Colonic mucosa (tissue), 4 donors: ENCODE results near the gene MMUT. TPM values are rescaled to one million over a fixed set of nuclear protein-coding genes. Genes with fewer than 3 reads are reported as not detected.
"Not testable (repeated sequence)": the region's sequence is repeated elsewhere in the genome, so short reads cannot be mapped to it uniquely, and the experiment has no call there.

ENCODE experiments used
- DNase-seq: peaks from one replicate; pipeline ENCODE4 v3.0.0-alpha.2; 2020
- H3K27ac ChIP-seq: fragments of 200-600 bp; one replicate; pipeline ENCODE4 v1.8.0; 2021
- H3K27me3 ChIP-seq: fragments of 200-600 bp; one replicate; pipeline ENCODE4 v1.8.0; 2021
- H3K36me3 ChIP-seq: fragments of 200-600 bp; one replicate; pipeline ENCODE4 v1.8.0; 2021
- H3K4me1 ChIP-seq: fragments of 200-600 bp; one replicate; pipeline ENCODE4 v1.8.0; 2021; ENCODE audit warnings: mild to moderate bottlenecking
- H3K4me3 ChIP-seq: fragments of 200-600 bp; one replicate; pipeline ENCODE4 v1.8.0; 2021
- H3K9ac ChIP-seq, 2 donors: one replicate each; pipeline ENCODE4 v1.7.0; 2013; ENCODE audit warnings: control low read depth in 2 of 2, low read depth in 2 of 2, low read length in 2 of 2
- H3K9me3 ChIP-seq: fragments of 200-600 bp; one replicate; pipeline ENCODE4 v1.8.0; 2021
- intact Hi-C: fragments of 100-400 bp; cut with DNase I; formaldehyde crosslinking; loops from one replicate; pipeline ENCODE4 v1.14.1; 2022
- total RNA-seq, 2 donors: library from RNA; stranded (reverse); fragmentation: NEBNext Ultra II Directional in 1 of 2; extraction: Animal tissue kit (Norgen Biotek cat#: 25700) in 1 of 2; gene quantifications; one replicate each; pipeline ENCODE4 v1.2.1, GENCODE V29; 2021
- TF ChIP-seq, protein P1 (sequence below): fragments of 200-600 bp; IDR thresholded peaks from one replicate; pipeline ENCODE4 v1.8.0; 2022; ENCODE audit warnings: antibody characterized with exemption, mild to moderate bottlenecking
- donor health status: healthy.
- donor health status: DM: no; HTN: no; CAD: no.
- donor health status: DM: no; HTN: no; CAD: no.

The MMUT gene
- total RNA-seq, 2 donors from 2014 or later, result 23.2 to 56.5 TPM

DNA sequence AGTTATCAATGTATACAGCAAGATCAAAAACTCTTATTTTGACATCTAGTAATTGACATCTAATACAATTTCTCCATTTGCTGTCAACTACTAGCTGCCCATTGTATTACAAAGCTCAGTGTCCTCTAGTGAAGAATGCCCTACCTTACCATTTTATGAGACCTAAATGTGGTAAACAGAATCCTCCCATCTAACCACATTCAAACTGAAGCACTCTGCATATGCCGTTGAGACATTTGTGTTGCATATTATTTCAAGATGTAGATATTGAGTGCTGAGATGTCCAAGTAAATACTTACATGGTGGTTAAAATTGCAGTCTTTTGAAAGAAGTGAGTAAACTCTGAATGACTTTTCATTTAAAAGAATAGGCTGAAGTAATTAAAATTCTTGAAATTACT, 36.1 kb upstream of the MMUT start:
- Histone ChIP-seq H3K36me3 (no peaks in the 10 kb centered on the region), H3K27me3 (no peaks in the 10 kb centered on the region), H3K4me1 (no peaks in the 10 kb centered on the region), H3K4me3 (no peak overlapping the region), H3K9me3 (no peaks in the 10 kb centered on the region), H3K9ac (no peak overlapping the region), H3K27ac (no peak overlapping the region)
- intact Hi-C loops, result no loop called here
- no peak for DNase-seq
- TF ChIP-seq, protein P1, sequence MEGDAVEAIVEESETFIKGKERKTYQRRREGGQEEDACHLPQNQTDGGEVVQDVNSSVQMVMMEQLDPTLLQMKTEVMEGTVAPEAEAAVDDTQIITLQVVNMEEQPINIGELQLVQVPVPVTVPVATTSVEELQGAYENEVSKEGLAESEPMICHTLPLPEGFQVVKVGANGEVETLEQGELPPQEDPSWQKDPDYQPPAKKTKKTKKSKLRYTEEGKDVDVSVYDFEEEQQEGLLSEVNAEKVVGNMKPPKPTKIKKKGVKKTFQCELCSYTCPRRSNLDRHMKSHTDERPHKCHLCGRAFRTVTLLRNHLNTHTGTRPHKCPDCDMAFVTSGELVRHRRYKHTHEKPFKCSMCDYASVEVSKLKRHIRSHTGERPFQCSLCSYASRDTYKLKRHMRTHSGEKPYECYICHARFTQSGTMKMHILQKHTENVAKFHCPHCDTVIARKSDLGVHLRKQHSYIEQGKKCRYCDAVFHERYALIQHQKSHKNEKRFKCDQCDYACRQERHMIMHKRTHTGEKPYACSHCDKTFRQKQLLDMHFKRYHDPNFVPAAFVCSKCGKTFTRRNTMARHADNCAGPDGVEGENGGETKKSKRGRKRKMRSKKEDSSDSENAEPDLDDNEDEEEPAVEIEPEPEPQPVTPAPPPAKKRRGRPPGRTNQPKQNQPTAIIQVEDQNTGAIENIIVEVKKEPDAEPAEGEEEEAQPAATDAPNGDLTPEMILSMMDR, result no peak

DNA sequence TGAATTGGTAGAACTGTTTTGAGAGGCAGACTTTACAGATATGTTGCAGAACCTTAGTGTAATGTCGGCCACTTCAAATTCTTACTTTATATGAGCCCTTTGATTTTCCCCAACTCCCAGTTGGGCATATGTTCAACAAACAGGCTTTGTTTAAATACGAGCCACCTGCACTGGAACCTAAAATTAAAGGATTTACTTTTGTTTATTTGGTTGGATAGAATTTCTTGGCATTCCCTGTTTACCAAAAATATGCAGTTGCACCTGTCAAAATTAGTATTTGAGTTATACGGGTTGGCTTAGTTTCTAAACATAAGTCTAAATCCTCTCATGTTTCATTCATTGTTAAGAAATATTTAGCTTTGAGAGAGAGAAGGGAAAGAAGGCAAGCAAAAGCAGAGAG, 34.3 kb upstream of the MMUT start:
- no peaks in the 10 kb centered on the region for H3K36me3 ChIP-seq
- H3K4me1 ChIP-seq, result no peaks in the 10 kb centered on the region
- no peaks in the 10 kb centered on the region for H3K27me3 ChIP-seq
- H3K9me3 ChIP-seq, result no peaks in the 10 kb centered on the region
- H3K9ac ChIP-seq, result no peak overlapping the region
- no peak for DNase-seq
- TF ChIP-seq, protein P1, result no peak
- intact Hi-C loops, result no loop called here
- no peak overlapping the region for H3K27ac ChIP-seq
- H3K4me3 ChIP-seq, result no peak overlapping the region

DNA sequence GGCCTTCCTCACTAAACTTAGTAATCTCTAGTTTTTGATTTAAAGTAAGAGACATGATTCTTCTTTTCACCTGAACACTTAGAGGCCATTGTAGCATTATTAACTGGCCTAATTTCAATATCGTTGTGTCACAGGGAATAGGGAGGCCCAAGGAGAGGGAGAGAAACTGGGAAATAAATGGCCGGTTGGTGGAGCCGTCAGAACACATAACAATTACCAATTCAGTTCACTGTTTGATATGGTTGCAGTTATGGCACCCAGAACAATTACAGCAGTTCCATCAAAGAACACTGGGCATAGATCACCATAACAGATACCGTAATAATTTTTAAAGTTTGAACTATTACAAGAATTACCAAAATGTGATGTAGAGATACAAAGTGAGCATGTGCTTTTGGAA, 27.6 kb upstream of the MMUT start:
- no peaks in the 10 kb centered on the region for H3K36me3 ChIP-seq

DNA sequence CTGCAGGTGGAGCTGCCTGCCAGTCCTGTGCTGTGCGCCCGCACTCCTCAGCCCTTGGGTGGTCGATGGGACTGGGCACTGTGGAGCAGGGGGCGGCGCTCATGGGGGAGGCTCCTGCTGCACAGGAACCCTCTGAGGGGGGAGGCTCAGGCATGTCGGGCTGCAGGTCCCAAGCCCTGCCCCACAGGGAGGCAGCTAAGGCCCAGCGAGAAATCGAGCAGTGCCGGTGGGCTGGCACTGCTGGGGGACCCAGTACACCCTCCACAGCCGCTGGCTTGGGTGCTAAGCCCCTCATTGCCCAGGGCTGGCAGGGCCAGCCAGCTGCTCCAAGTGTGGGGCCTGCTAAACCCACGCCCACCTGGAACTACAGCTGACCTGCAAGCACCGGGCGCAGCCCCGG, 20.3 kb upstream of the MMUT start:
- H3K36me3 ChIP-seq, H3K27me3 ChIP-seq, intact Hi-C loops, DNase-seq, H3K9me3 ChIP-seq, H3K4me3 ChIP-seq, H3K27ac ChIP-seq, H3K9ac ChIP-seq, H3K4me1 ChIP-seq: not testable (repeated sequence)

More for the DNA sequence above, 27.6 kb upstream of the MMUT start:
- Histone ChIP-seq H3K4me3 (no peak overlapping the region), H3K9ac (no peak overlapping the region), H3K27me3 (no peaks in the 10 kb centered on the region), H3K27ac (no peak overlapping the region), H3K9me3 (no peaks in the 10 kb centered on the region), H3K4me1 (no peaks in the 10 kb centered on the region)
- DNase-seq, result no peak
- intact Hi-C loops, result no loop called here
- TF ChIP-seq, protein P1, result no peak

DNA sequence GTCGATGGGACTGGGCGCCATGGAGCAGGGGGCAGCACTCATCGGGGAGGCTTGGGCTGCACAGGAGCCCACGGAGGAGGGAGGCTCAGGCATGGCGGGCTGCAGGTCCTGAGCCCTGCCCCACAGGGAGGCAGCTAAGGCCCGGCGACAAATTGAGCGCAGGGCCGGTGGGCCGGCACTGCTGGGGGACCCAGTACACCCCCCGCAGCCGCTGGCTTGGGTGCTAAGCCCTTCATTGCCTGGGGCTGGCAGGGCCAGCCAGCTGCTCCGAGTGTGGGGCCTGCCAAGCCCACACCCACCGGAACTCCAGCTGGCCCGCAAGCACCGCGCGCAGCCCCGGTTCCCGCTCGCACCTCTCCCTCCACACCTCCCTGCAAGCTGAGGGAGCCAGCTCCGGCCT, 18.8 kb upstream of the MMUT start:
- DNase-seq, H3K9me3 ChIP-seq, H3K4me3 ChIP-seq, intact Hi-C loops, H3K27me3 ChIP-seq, H3K4me1 ChIP-seq, H3K27ac ChIP-seq, H3K36me3 ChIP-seq, H3K9ac ChIP-seq: not testable (repeated sequence)

DNA sequence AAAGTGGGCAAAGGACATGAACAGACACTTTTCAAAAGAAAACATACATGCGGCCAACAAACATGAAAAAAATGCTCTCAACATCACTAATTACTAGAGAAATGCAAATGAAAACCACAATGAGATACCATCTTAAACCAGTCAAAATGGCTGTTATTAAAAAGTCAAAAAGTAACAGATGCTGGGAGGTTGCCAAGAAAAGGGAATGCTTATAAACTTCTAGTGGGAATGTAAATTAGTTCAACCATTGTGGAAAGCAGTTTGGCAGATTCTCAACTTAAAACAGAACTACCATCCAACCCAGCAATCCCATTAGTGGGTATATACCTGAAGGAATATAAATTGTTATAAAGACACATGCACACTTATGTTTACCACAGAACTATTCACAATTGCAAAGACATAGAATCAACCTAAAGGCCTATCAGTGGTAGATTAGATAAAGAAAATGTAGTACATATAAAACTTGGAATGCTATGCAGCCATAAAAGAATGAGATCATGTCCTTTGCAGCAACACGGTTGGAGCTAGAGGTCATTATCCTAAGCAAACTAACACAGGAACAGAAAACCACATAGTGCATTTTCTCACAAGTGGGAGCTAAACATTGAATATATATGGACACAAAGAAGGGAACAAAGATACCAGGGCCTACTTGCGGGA, 16.4 kb upstream of the MMUT start:
- Histone ChIP-seq H3K4me3 (no peak overlapping the region), H3K27ac (peak overlapping the region; percentile 28), H3K9me3 (no peaks in the 10 kb centered on the region), H3K27me3 (no peaks in the 10 kb centered on the region), H3K9ac (no peak overlapping the region), H3K36me3 (no peaks in the 10 kb centered on the region), H3K4me1 (no peaks in the 10 kb centered on the region)
- no peak for DNase-seq
- intact Hi-C loops, result no loop called here
- TF ChIP-seq, protein P1, result no peak

DNA sequence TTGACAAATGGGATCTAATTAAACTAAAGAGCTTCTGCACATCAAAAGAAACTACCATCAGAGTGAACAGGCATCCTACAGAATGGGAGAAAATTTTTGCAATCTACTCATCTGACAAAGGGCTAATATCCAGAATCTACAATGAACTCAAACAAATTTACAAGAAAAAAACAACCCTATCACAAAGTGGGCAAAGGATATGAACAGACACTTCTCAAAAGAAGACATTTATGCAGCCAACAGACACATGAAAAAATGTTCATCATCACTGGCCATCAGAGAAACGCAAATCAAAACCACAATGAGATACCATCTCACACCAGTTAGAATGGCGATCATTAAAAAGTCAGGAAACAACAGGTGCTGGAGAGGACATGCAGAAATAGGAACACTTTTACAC, 13.5 kb upstream of the MMUT start:
- H3K27ac ChIP-seq, H3K4me1 ChIP-seq, H3K9ac ChIP-seq, DNase-seq, intact Hi-C loops, H3K27me3 ChIP-seq, H3K9me3 ChIP-seq, H3K4me3 ChIP-seq, H3K36me3 ChIP-seq: not testable (repeated sequence)
